ENCODE measurements around the gene APC. TPM values are rescaled to one million over a fixed set of nuclear protein-coding genes. Genes with fewer than 3 reads are reported as not detected.

The APC gene
- total RNA-seq (100 to 1,000 TPM in 1 of 2 donors, 10 to 100 TPM in 1; 37.2 to 103 TPM), polyA plus RNA-seq (1 to 10 TPM; 4.1 to 8.9 TPM)
- long read RNA-seq, donor 1, full-length matches to known transcripts, result 1 of 1 reads
- long read RNA-seq, donor 1, partial matches to known transcripts, result 0 of 1 reads
- long read RNA-seq, donor 1, other reads (novel, unspliced or antisense), result 0 of 1 reads
- long read RNA-seq, donor 2, result 0 reads
- long read RNA-seq, donor 3, partial matches to known transcripts, result 0 of 6 reads
- long read RNA-seq, donor 3, other reads (novel, unspliced or antisense), result 5 of 6 reads
- long read RNA-seq, donor 4, result 0 reads
- long read RNA-seq, donor 5, partial matches to known transcripts, result 28 of 149 reads
- long read RNA-seq, donor 5, other reads (novel, unspliced or antisense), result 121 of 149 reads

GRCh38 chr5:112737463-112738190, at the start of gene APC:
APC (plus strand) TSS chr5:112737885; CDS start chr5:112754891, 17,006 bp downstream.
- H3K27ac ChIP-seq (ENCODE audit: low read depth in 1 of 2, low read length in 1 of 2), result peak within 1 kb of the TSS; percentile 50 to 71
- DNase-seq (peak; percentile 93 to 94 (median 94)), ATAC-seq (ENCODE audit: insufficient read depth, low FRiP score) (peak; percentile 99)
- H3K36me3 ChIP-seq (ENCODE audit: control insufficient read depth in 4 of 4, insufficient read depth in 4 of 4, low read length in 4 of 4), result no peaks in the 10 kb centered on the region
- TF ChIP-seq, protein P1, sequence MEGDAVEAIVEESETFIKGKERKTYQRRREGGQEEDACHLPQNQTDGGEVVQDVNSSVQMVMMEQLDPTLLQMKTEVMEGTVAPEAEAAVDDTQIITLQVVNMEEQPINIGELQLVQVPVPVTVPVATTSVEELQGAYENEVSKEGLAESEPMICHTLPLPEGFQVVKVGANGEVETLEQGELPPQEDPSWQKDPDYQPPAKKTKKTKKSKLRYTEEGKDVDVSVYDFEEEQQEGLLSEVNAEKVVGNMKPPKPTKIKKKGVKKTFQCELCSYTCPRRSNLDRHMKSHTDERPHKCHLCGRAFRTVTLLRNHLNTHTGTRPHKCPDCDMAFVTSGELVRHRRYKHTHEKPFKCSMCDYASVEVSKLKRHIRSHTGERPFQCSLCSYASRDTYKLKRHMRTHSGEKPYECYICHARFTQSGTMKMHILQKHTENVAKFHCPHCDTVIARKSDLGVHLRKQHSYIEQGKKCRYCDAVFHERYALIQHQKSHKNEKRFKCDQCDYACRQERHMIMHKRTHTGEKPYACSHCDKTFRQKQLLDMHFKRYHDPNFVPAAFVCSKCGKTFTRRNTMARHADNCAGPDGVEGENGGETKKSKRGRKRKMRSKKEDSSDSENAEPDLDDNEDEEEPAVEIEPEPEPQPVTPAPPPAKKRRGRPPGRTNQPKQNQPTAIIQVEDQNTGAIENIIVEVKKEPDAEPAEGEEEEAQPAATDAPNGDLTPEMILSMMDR (IDR thresholded peaks at IDR 0.05; ENCODE audit: control extremely low read depth, extremely low read depth), result no peak
- 0 to 4% methylated on average over 35 to 36 of the region's 36 CpGs for WGBS, 2 donors
- H3K9me3 ChIP-seq (ENCODE audit: control insufficient read depth in 4 of 4, insufficient read depth in 3 of 4, low read length in 3 of 4), result no peaks in the 10 kb centered on the region
- H3K27me3 ChIP-seq (ENCODE audit: control insufficient read depth in 3 of 3, insufficient read depth in 3 of 3, low read length in 2 of 3), result no peaks in the 10 kb centered on the region
- peaks cover 0 to 8% (median 4%) of the 10 kb centered on the region in 5 donors for H3K4me1 ChIP-seq (ENCODE audit: control insufficient read depth in 5 of 5, insufficient read depth in 5 of 5, low read length in 5 of 5)
- peak within 1 kb of the TSS; percentile 53 for H3K4me3 ChIP-seq
- peak within 1 kb of the TSS; percentile 51 to 75 for H3K9ac ChIP-seq (ENCODE audit: insufficient read depth in 1 of 2, low read length in 2 of 2)

- H3K4me3 ChIP-seq, result no peak overlapping the region
- TF ChIP-seq, protein P1 (IDR thresholded peaks at IDR 0.05; ENCODE audit: control extremely low read depth, extremely low read depth), result no peak
- H3K27ac ChIP-seq (ENCODE audit: low read depth in 1 of 2, low read length in 1 of 2), result no peak overlapping the region
- no peaks in the 10 kb centered on the region for H3K9me3 ChIP-seq (ENCODE audit: control insufficient read depth in 4 of 4, insufficient read depth in 3 of 4, low read length in 3 of 4)
- no peaks in the 10 kb centered on the region for H3K27me3 ChIP-seq (ENCODE audit: control insufficient read depth in 3 of 3, insufficient read depth in 3 of 3, low read length in 2 of 3)
- no peaks in the 10 kb centered on the region for H3K36me3 ChIP-seq (ENCODE audit: control insufficient read depth in 4 of 4, insufficient read depth in 4 of 4, low read length in 4 of 4)
- ATAC-seq (ENCODE audit: insufficient read depth, low FRiP score) (no peak), DNase-seq (peak in 2 of 3 donors; percentile 31 to 61)
- 49 to 61% methylated on average over 3 of the region's 3 CpGs for WGBS, 2 donors
- H3K4me1 ChIP-seq (ENCODE audit: control insufficient read depth in 5 of 5, insufficient read depth in 5 of 5, low read length in 5 of 5), result peaks cover 0 to 2% (median 0%) of the 10 kb centered on the region in 5 donors
- no peak overlapping the region for H3K9ac ChIP-seq (ENCODE audit: insufficient read depth in 1 of 2, low read length in 2 of 2)
Observed at GRCh38 chr5:112689155-112689909, 48.4 kb upstream of the APC start.

GRCh38 chr5:112690605-112691338, 46.9 kb upstream of the APC start:
- WGBS, 2 donors, result 88 to 92% methylated on average over 3 of the region's 3 CpGs
- Histone ChIP-seq H3K4me1 (ENCODE audit: control insufficient read depth in 5 of 5, insufficient read depth in 5 of 5, low read length in 5 of 5) (no peaks in the 10 kb centered on the region), H3K9ac (ENCODE audit: insufficient read depth in 1 of 2, low read length in 2 of 2) (no peak overlapping the region), H3K27ac (ENCODE audit: low read depth in 1 of 2, low read length in 1 of 2) (no peak overlapping the region), H3K36me3 (ENCODE audit: control insufficient read depth in 4 of 4, insufficient read depth in 4 of 4, low read length in 4 of 4) (no peaks in the 10 kb centered on the region), H3K27me3 (ENCODE audit: control insufficient read depth in 3 of 3, insufficient read depth in 3 of 3, low read length in 2 of 3) (no peaks in the 10 kb centered on the region), H3K4me3 (no peak overlapping the region), H3K9me3 (ENCODE audit: control insufficient read depth in 4 of 4, insufficient read depth in 3 of 4, low read length in 3 of 4) (no peaks in the 10 kb centered on the region)
- no peak for ATAC-seq (ENCODE audit: insufficient read depth, low FRiP score)
- DNase-seq, result no peak
- TF ChIP-seq, protein P1 (IDR thresholded peaks at IDR 0.05; ENCODE audit: control extremely low read depth, extremely low read depth), result no peak

Measured in lung (tissue), 16 donors.